Mesenchymal stem cell (in vitro differentiated cells and primary cell): ENCODE results near the gene FAM43B.
A peak's percentile ranks its signal among the peaks of the same experiment; 100 is the strongest.

Experiments used
- DNase-seq: peaks from one replicate; pipeline ENCODE4 v3.0.0-alpha.2; 2013
- H2AFZ ChIP-seq: one replicate; pipeline ENCODE4 v1.6.1; 2013; ENCODE audit warnings: low read depth, mild to moderate bottlenecking, control low read depth, inconsistent platforms, low read length, moderate library complexity
- H2AK5ac ChIP-seq: 2 replicates; pipeline ENCODE4 v1.6.1; 2013; ENCODE audit warnings: low read length, moderate library complexity, mild to moderate bottlenecking, inconsistent platforms; ENCODE audit not compliant: severe bottlenecking
- H2BK120ac ChIP-seq: one replicate; pipeline ENCODE4 v1.6.1; 2013; ENCODE audit warnings: low read depth, mild to moderate bottlenecking, inconsistent platforms, low read length, moderate library complexity
- H2BK12ac ChIP-seq, 2 experiments: one replicate each; pipeline ENCODE4 v1.6.1; 2013; ENCODE audit warnings: inconsistent platforms in 2 of 2, low read length in 2 of 2, mild to moderate bottlenecking in 2 of 2, moderate library complexity in 2 of 2, control low read depth in 1 of 2
- H2BK15ac ChIP-seq: one replicate; pipeline ENCODE4 v1.6.1; 2013; ENCODE audit warnings: mild to moderate bottlenecking, low read depth, inconsistent platforms; ENCODE audit not compliant: poor library complexity, severe bottlenecking
- H2BK5ac ChIP-seq: 2 replicates; pipeline ENCODE4 v1.6.1; 2013; ENCODE audit warnings: low read depth, mild to moderate bottlenecking, low read length, control low read depth, inconsistent platforms; ENCODE audit not compliant: poor library complexity, severe bottlenecking
- H3K14ac ChIP-seq, 2 experiments: one replicate each; pipeline ENCODE4 v1.6.1; 2013; ENCODE audit warnings: inconsistent platforms in 2 of 2, low read length in 2 of 2, control low read depth in 1 of 2, mild to moderate bottlenecking in 1 of 2, moderate library complexity in 1 of 2
- H3K18ac ChIP-seq, 2 experiments: one replicate each; pipeline ENCODE4 v1.6.1; 2013; ENCODE audit warnings: inconsistent platforms in 2 of 2, low read length in 2 of 2, control low read depth in 1 of 2, low read depth in 1 of 2, mild to moderate bottlenecking in 1 of 2
- H3K23ac ChIP-seq, 2 experiments: one replicate each; pipeline ENCODE4 v1.6.1; 2013; ENCODE audit warnings: inconsistent platforms in 2 of 2, low read length in 2 of 2, mild to moderate bottlenecking in 2 of 2, moderate library complexity in 2 of 2, control low read depth in 1 of 2
- H3K27ac ChIP-seq: 2 replicates; pipeline ENCODE4 v1.5.1; 2013; ENCODE audit warnings: mild to moderate bottlenecking, moderate library complexity, low read length, control low read depth, inconsistent platforms; ENCODE audit not compliant: poor library complexity, severe bottlenecking
- H3K27me3 ChIP-seq, 2 experiments: 2 replicates each; pipeline versions ENCODE4 v1.6.1 to v1.7.0; 2013; ENCODE audit warnings: low read length in 2 of 2, mild to moderate bottlenecking in 2 of 2, moderate library complexity in 2 of 2, control low read depth in 1 of 2, inconsistent platforms in 1 of 2; ENCODE audit not compliant: control insufficient read depth in 1 of 2, insufficient read depth in 1 of 2
- H3K36me3 ChIP-seq, 2 experiments: 2 replicates each; pipeline versions ENCODE4 v1.6.1 to v1.7.0; 2013; ENCODE audit warnings: low read length in 2 of 2, control low read depth in 1 of 2, inconsistent platforms in 1 of 2, low read depth in 1 of 2, mild to moderate bottlenecking in 1 of 2; ENCODE audit not compliant: insufficient read depth in 2 of 2, control insufficient read depth in 1 of 2
- H3K4ac ChIP-seq, 2 experiments: one replicate each; pipeline ENCODE4 v1.6.1; 2013; ENCODE audit warnings: inconsistent platforms in 2 of 2, low read length in 2 of 2, mild to moderate bottlenecking in 2 of 2, moderate library complexity in 2 of 2, control low read depth in 1 of 2, low read depth in 1 of 2
- H3K4me1 ChIP-seq: 2 replicates; pipeline ENCODE4 v1.6.1; 2013; ENCODE audit warnings: low read depth, low read length, control low read depth; ENCODE audit not compliant: control insufficient read depth, insufficient read depth
- H3K4me2 ChIP-seq: 2 replicates; pipeline ENCODE4 v1.6.1; 2013; ENCODE audit warnings: low read length, mild to moderate bottlenecking, inconsistent platforms; ENCODE audit not compliant: poor library complexity, severe bottlenecking
- H3K4me3 ChIP-seq, 2 experiments: 2 replicates each; pipeline versions ENCODE4 v1.5.1 to v1.7.0; 2013; ENCODE audit warnings: low read length in 2 of 2, mild to moderate bottlenecking in 2 of 2, control low read depth in 1 of 2, low read depth in 1 of 2; ENCODE audit not compliant: insufficient read depth in 1 of 2
- H3K79me1 ChIP-seq: replicated peaks from 2 replicates; pipeline ENCODE4 v1.6.1; 2013; ENCODE audit warnings: mild to moderate bottlenecking, control low read depth, low read length, inconsistent platforms; ENCODE audit not compliant: poor library complexity, severe bottlenecking
- H3K9ac ChIP-seq: 2 replicates; pipeline ENCODE4 v1.7.0; 2013; ENCODE audit warnings: mild to moderate bottlenecking, low read length, moderate library complexity
- H3K9me3 ChIP-seq: 2 replicates; pipeline ENCODE4 v1.7.0; 2013; ENCODE audit warnings: mild to moderate bottlenecking, low read length; ENCODE audit not compliant: control insufficient read depth
- H4K8ac ChIP-seq: one replicate; pipeline ENCODE4 v1.6.1; 2013; ENCODE audit warnings: inconsistent platforms, mild to moderate bottlenecking, low read length, moderate library complexity
- H4K91ac ChIP-seq: one replicate; pipeline ENCODE4 v1.6.1; 2013; ENCODE audit warnings: mild to moderate bottlenecking, low read length, inconsistent platforms
- WGBS: methylation state at CpG from one replicate; pipeline ENCODE4 v1.1.7; 2013; ENCODE audit warnings: mixed read lengths; 5-methylcytosine and 5-hydroxymethylcytosine counted together

The FAM43B gene

GRCh38 chr1:20600156-20600555, 47.8 kb downstream of the FAM43B start:
- DNase-seq, result no peak
- no peaks in the 10 kb centered on the region for H3K9me3 ChIP-seq
- 90% methylated on average over 3 of the region's 5 CpGs for whole genome bisulfite sequencing

GRCh38 chr1:20601129-20601825, 48.9 kb downstream of the FAM43B start:
- Histone ChIP-seq H3K9ac (no peak overlapping the region), H2BK5ac (no peak overlapping the region), H2BK12ac (no peak overlapping the region), H3K79me1 (no peaks in the 10 kb centered on the region), H3K14ac (no peak overlapping the region), H4K8ac (no peak overlapping the region), H2BK15ac (no peak overlapping the region), H2AFZ (no peak overlapping the region), H2BK120ac (no peak overlapping the region), H3K4me2 (no peak overlapping the region), H3K4me3 (no peak overlapping the region), H3K36me3 (no peaks in the 10 kb centered on the region), H3K23ac (no peak overlapping the region), H4K91ac (no peak overlapping the region), H3K9me3 (no peaks in the 10 kb centered on the region), H2AK5ac (no peak overlapping the region), H3K27me3 (no peaks in the 10 kb centered on the region), H3K4ac (no peak overlapping the region), H3K4me1 (peaks cover 8% of the 10 kb centered on the region), H3K27ac (no peak overlapping the region), H3K18ac (no peak overlapping the region)
- DNase-seq, result no peak
- WGBS, result 57% methylated on average over 3 of the region's 5 CpGs

More at GRCh38 chr1:20600156-20600555, 47.8 kb downstream of the FAM43B start:
- Histone ChIP-seq H2BK5ac (peak overlapping the region; percentile 39), H3K79me1 (no peaks in the 10 kb centered on the region), H2BK15ac (no peak overlapping the region), H2AFZ (no peak overlapping the region), H3K36me3 (no peaks in the 10 kb centered on the region), H2BK12ac (no peak overlapping the region), H3K4me2 (no peak overlapping the region), H3K4ac (no peak overlapping the region), H3K27me3 (no peaks in the 10 kb centered on the region), H3K14ac (no peak overlapping the region), H3K23ac (no peak overlapping the region), H2AK5ac (no peak overlapping the region), H3K9ac (peak overlapping the region; percentile 11), H4K8ac (no peak overlapping the region), H3K18ac (no peak overlapping the region), H4K91ac (no peak overlapping the region), H3K4me3 (no peak overlapping the region), H3K4me1 (peaks cover 8% of the 10 kb centered on the region), H2BK120ac (no peak overlapping the region), H3K27ac (no peak overlapping the region)

- Histone ChIP-seq H4K91ac (no peak overlapping the region), H2BK120ac (no peak overlapping the region)
These were observed 50.6 kb downstream of the FAM43B start for GRCh38 chr1:20602851-20603450.

More at GRCh38 chr1:20602851-20603450, 50.6 kb downstream of the FAM43B start:
- Histone ChIP-seq H3K18ac (peak overlapping the region in 1 of 2 experiments; percentile 29), H3K9me3 (no peaks in the 10 kb centered on the region), H3K36me3 (no peaks in the 10 kb centered on the region), H2AFZ (no peak overlapping the region), H2AK5ac (no peak overlapping the region), H3K14ac (no peak overlapping the region), H3K79me1 (no peaks in the 10 kb centered on the region), H3K27me3 (no peaks in the 10 kb centered on the region), H3K4me2 (no peak overlapping the region), H3K27ac (no peak overlapping the region), H3K4ac (no peak overlapping the region), H3K4me3 (no peak overlapping the region), H3K4me1 (peaks cover 8% of the 10 kb centered on the region), H3K23ac (no peak overlapping the region), H2BK5ac (no peak overlapping the region), H2BK15ac (no peak overlapping the region), H4K8ac (no peak overlapping the region), H3K9ac (no peak overlapping the region), H2BK12ac (peak overlapping the region in 1 of 2 experiments; percentile 61)
- 100% methylated on average over 4 of the region's 4 CpGs for WGBS
- no peak for DNase-seq
